Natural killer cell (primary cell): Measurements from ENCODE around the gene AXIN1. TPM values are rescaled to one million over a fixed set of nuclear protein-coding genes. Genes with fewer than 3 reads are reported as not detected.

Experiments
- ATAC-seq, 3 donors: fragments of 150-1000 bp in 2 of 3; fragments of 200-7000 bp in 1 of 3; cut with Tn5 transposase; 1 replicate in 1 of 3; 2 replicates in 2 of 3; pipeline ENCODE4 v1.10.0; 2021; ENCODE audit warnings: mild to moderate bottlenecking in 2 of 3, moderate library complexity in 2 of 3
- DNase-seq, 2 donors: peaks; one replicate each; pipeline versions ENCODE4 v3.0.0 to v3.0.0-alpha.2; 2013 to 2021; ENCODE audit warnings: mixed read lengths in 1 of 2
- H3K27ac ChIP-seq: one replicate; pipeline ENCODE4 v1.5.1; 2013; ENCODE audit warnings: mild to moderate bottlenecking, low read length
- H3K27me3 ChIP-seq: one replicate; pipeline ENCODE4 v1.6.1; 2013; ENCODE audit warnings: low read length; ENCODE audit not compliant: control insufficient read depth, insufficient read depth
- H3K36me3 ChIP-seq: one replicate; pipeline ENCODE4 v1.6.1; 2013; ENCODE audit warnings: low read length; ENCODE audit not compliant: control insufficient read depth, insufficient read depth
- H3K4me1 ChIP-seq: one replicate; pipeline ENCODE4 v1.6.1; 2013; ENCODE audit warnings: low read length; ENCODE audit not compliant: control insufficient read depth, insufficient read depth
- H3K4me3 ChIP-seq: one replicate; pipeline ENCODE4 v1.5.1; 2013; ENCODE audit warnings: low read length
- H3K9me3 ChIP-seq: one replicate; pipeline ENCODE4 v1.6.1; 2013; ENCODE audit warnings: low read length; ENCODE audit not compliant: control insufficient read depth, insufficient read depth
- H3K27ac Mint-ChIP-seq, 2 donors: one replicate each; pipeline ENCODE4 v1.8.0; 2022; ENCODE audit warnings: mild to moderate bottlenecking in 2 of 2, mixed read lengths in 2 of 2, moderate library complexity in 1 of 2
- H3K27me3 Mint-ChIP-seq, 2 donors: one replicate each; pipeline ENCODE4 v1.8.0; 2022; ENCODE audit warnings: low read depth in 2 of 2, mixed read lengths in 2 of 2
- H3K36me3 Mint-ChIP-seq: one replicate; pipeline ENCODE4 v1.8.0; 2022; ENCODE audit warnings: mixed read lengths
- H3K4me1 Mint-ChIP-seq, 2 donors: one replicate each; pipeline ENCODE4 v1.8.0; 2022; ENCODE audit warnings: mixed read lengths in 2 of 2
- H3K4me3 Mint-ChIP-seq: one replicate; pipeline ENCODE4 v1.8.0; 2022; ENCODE audit warnings: mild to moderate bottlenecking, moderate library complexity, mixed read lengths
- H3K9me3 Mint-ChIP-seq, 2 donors: one replicate each; pipeline ENCODE4 v1.8.0; 2022; ENCODE audit warnings: mixed read lengths in 2 of 2
- WGBS: methylation state at CpG from one replicate; pipeline ENCODE4 v1.1.7; 2013; ENCODE audit warnings: missing lambda C conversion rate; ENCODE audit not compliant: insufficient coverage; 5-methylcytosine and 5-hydroxymethylcytosine counted together
- intact Hi-C: fragments of 100-400 bp; cut with micrococcal nuclease; formaldehyde crosslinking; loops from one replicate; pipeline ENCODE4 v1.14.2; 2022
- total RNA-seq, 4 donors: library from RNA; stranded (reverse); fragments of 120-200 nt in 1 of 4; gene quantifications; one replicate each; pipeline versions ENCODE4 v1.2.3 to v1.2.4, GENCODE V29; 2013 to 2022
- TF ChIP-seq, protein P1 (sequence below): fragments of 200-600 bp; IDR thresholded peaks from one replicate; pipeline ENCODE4 v1.8.0; 2022; ENCODE audit warnings: antibody characterized with exemption

Gene AXIN1
- total RNA-seq, 3 donors from 2014 or later (not counting 1 experiment from before 2014, with no cell fraction given) = 100 to 122 (median 106) TPM

DNA sequence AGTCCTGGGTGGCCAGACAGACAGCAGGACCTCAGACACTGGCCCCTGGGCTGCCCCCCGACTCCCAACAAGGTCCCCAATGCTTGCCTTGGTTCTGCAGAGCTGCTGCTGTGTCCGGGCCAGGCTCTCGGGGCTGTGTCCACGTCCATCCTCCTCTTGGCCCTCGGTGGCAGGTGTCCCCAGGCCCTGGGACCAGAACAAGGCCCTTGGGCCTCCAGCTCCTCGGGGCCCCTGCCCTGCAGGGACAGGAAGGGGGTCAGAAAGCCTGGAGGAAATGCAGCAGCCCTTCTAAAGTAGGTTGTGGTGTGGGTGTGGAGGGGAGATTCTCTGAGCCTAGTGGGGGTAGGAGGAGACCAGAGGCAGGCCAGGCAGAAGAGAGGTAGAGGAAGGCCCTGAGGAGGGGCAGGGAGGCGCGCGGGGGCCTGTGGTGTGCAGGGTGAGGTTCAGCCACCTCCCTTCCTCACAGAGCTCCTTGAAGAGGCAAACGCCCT is 2.5 kb upstream of the AXIN1 start:
- no peaks in the 10 kb centered on the region for H3K9me3 ChIP-seq
- H3K27me3 ChIP-seq = no peaks in the 10 kb centered on the region
- peak overlapping the region; percentile 60 for H3K4me3 ChIP-seq
- intact Hi-C loops = loop anchor here (5.0 kb wide), 2 partner anchors 48 to 128 kb away; partner anchors contain the start of gene LUC7L
- no peaks in the 10 kb centered on the region for H3K36me3 Mint-ChIP-seq
- no peaks in the 10 kb centered on the region for H3K9me3 Mint-ChIP-seq
- peaks cover 57% of the 10 kb centered on the region for H3K4me1 ChIP-seq
- ATAC-seq (peak; percentile 4 to 27 (median 6)), DNase-seq (peak in 1 of 2 donors; percentile 66)
- H3K27ac ChIP-seq = peak overlapping the region; percentile 76
- peaks cover 6% of the 10 kb centered on the region for H3K36me3 ChIP-seq
- H3K27me3 Mint-ChIP-seq = no peaks in the 10 kb centered on the region
- H3K4me3 Mint-ChIP-seq = peak overlapping the region; percentile 94
- 28% methylated on average over 10 of the region's 10 CpGs for WGBS
- TF ChIP-seq, protein P1, sequence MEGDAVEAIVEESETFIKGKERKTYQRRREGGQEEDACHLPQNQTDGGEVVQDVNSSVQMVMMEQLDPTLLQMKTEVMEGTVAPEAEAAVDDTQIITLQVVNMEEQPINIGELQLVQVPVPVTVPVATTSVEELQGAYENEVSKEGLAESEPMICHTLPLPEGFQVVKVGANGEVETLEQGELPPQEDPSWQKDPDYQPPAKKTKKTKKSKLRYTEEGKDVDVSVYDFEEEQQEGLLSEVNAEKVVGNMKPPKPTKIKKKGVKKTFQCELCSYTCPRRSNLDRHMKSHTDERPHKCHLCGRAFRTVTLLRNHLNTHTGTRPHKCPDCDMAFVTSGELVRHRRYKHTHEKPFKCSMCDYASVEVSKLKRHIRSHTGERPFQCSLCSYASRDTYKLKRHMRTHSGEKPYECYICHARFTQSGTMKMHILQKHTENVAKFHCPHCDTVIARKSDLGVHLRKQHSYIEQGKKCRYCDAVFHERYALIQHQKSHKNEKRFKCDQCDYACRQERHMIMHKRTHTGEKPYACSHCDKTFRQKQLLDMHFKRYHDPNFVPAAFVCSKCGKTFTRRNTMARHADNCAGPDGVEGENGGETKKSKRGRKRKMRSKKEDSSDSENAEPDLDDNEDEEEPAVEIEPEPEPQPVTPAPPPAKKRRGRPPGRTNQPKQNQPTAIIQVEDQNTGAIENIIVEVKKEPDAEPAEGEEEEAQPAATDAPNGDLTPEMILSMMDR = no peak
- H3K27ac Mint-ChIP-seq = peak overlapping the region; percentile 89 to 97
- H3K4me1 Mint-ChIP-seq = peaks cover 36 to 37% of the 10 kb centered on the region in 2 donors

- WGBS = 71% methylated on average over 12 of the region's 12 CpGs
- Histone ChIP-seq H3K9me3 (no peaks in the 10 kb centered on the region), H3K27me3 (no peaks in the 10 kb centered on the region), H3K4me1 (peaks cover 63% of the 10 kb centered on the region), H3K27ac (peak overlapping the region; percentile 76), H3K36me3 (peaks cover 6% of the 10 kb centered on the region), H3K4me3 (peak overlapping the region; percentile 60)
- TF ChIP-seq, protein P1 = no peak
- Mint-ChIP-seq H3K9me3 (no peaks in the 10 kb centered on the region), H3K4me3 (peak overlapping the region; percentile 94), H3K4me1 (peaks cover 42 to 44% of the 10 kb centered on the region in 2 donors), H3K27ac (peak overlapping the region; percentile 89 to 97), H3K27me3 (no peaks in the 10 kb centered on the region), H3K36me3 (no peaks in the 10 kb centered on the region)
- intact Hi-C loops = loop anchor here (5.0 kb wide), 2 partner anchors 47 to 127 kb away; partner anchors contain the start of gene LUC7L
- ATAC-seq (no peak), DNase-seq (no peak)
Observed at GRCh38 chr16:354291-354881, 1.9 kb upstream of the AXIN1 start.

DNA sequence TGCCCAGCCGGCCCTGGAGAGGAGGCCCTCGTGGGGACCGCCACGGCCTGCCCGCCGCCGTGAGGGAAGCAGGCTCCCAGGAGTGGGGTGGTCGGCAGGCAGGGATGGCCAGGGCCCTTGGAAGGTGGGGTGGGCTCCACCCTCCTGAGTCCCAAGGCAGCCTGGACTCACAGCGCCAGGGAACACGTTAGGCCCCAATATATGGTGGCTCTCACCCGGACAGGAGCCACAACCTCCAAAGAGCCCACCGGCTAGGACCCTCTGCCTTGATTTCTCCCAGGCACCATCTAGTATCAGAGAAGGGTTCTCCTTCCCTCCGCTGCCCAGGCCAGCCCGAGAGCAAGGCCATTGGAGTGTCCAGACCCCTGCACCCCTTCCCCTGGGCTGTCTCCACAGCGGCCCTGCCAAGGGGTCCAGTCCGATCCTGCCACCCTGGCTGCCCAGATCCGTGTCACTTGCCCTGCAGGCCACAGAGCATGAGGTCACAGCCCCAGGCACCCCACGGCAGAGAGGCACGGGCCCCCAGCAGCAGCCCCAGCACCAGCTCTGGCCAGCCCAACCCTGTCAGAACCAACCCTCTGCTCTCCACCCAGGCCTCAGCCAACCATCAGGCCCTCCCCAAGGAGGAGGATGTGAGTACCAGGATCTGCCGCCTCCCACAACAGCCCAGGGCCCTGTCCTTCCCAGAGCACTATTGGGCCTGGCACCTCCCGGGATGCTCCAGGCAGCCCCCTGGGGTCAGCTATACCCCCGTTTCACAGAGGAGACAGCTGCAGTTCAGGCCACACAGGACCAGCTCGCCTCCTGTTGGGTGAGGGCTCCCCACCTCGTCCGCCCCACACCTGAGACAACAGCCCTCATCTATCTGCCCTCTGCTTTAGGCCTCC is 1.1 kb upstream of the AXIN1 start:
- peak in 1 of 3 donors; percentile 2 for ATAC-seq
- no peaks in the 10 kb centered on the region for H3K9me3 ChIP-seq
- peak overlapping the region; percentile 76 for H3K27ac ChIP-seq
- H3K27me3 ChIP-seq = no peaks in the 10 kb centered on the region
- Mint-ChIP-seq H3K4me3 (peak overlapping the region; percentile 94), H3K9me3 (no peaks in the 10 kb centered on the region), H3K27ac (peak overlapping the region; percentile 89 to 97), H3K27me3 (no peaks in the 10 kb centered on the region), H3K4me1 (peaks cover 48 to 49% of the 10 kb centered on the region in 2 donors), H3K36me3 (no peaks in the 10 kb centered on the region)
- H3K36me3 ChIP-seq = peaks cover 6% of the 10 kb centered on the region
- H3K4me3 ChIP-seq = peak overlapping the region; percentile 60
- 59% methylated on average over 25 of the region's 25 CpGs for whole genome bisulfite sequencing
- peak; percentile 44 to 50 for DNase-seq
- peaks cover 70% of the 10 kb centered on the region for H3K4me1 ChIP-seq
- intact Hi-C loops = loop anchor here (5.0 kb wide), 2 partner anchors 46 to 126 kb away; partner anchors contain the start of gene LUC7L
- TF ChIP-seq, protein P1 = no peak
